ENCODE data around the gene TAF3. TPM values are rescaled to one million over a fixed set of nuclear protein-coding genes. Genes with fewer than 3 reads are reported as not detected.

The TAF3 gene
- total and polyA plus RNA-seq, 2 donors (not counting 1 experiment from before 2014, with no cell fraction given) = 7.0 to 20.1 TPM

DNA sequence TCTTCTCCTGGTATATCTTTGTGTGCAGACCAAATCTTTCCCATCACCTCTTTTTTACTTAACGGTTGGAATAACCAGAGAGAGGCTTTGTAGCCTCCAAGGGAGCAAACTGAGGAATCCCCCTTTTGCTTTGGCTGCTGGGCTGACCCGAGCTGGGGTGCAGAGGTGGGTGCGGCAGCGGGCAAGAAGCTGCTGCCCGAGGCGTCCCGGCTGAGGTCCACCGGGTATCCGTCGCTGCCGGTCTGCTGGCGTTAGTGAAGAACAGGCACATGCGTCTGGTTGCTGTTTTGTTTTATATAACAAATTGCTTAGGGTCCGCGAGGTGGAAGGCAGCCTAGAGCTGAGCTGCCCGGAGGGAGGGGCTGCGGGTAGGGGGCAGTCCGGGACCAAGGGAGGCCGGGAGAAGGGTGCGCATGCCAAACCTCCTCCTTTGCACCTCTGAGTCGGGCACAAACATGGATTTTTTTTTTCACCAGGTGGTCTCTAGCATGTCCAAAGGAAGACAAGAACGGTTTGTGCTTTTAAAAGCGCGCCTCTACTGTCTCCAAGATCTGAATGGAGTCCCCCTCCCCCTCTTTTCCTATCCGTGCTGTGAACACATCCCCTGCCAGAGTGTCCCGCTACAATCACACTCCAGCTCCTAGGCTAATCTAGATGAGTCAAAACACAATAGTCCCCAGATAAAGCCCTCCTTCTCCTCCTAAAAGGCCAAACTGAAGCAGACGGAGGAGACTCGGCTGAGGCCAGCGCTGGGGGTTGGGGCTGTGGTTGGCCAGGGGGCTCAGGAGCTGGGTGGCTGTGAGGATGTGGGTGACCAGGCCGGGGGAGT is 229.4 kb downstream of the TAF3 start:
- Histone ChIP-seq H3K9ac (ENCODE audit: low read length) (no peak overlapping the region), H4K20me1 (ENCODE audit: control insufficient read depth, insufficient read depth, low read length, poor library complexity, severe bottlenecking) (no peaks in the 10 kb centered on the region), H2AFZ (ENCODE audit: insufficient read depth, low read depth, low read length, poor library complexity, severe bottlenecking) (no peak overlapping the region), H3K36me3 (replicated peaks in 1 of 2; ENCODE audit: control extremely low read depth in 1 of 2, control insufficient read depth in 1 of 2, extremely low read depth in 1 of 2, insufficient read depth in 2 of 2, low read length in 1 of 2) (no peaks in the 10 kb centered on the region), H3K79me2 (ENCODE audit: control insufficient read depth, insufficient read depth, low read length) (no peaks in the 10 kb centered on the region), H3K27ac (ENCODE audit: low read length in 2 of 2) (no peak overlapping the region), H3K4me1 (ENCODE audit: control insufficient read depth in 2 of 2, insufficient read depth in 2 of 2, low read length in 2 of 2) (peaks cover 74 to 93% of the 10 kb centered on the region in 2 donors), H3K4me3 (ENCODE audit: control extremely low read depth in 1 of 5, extremely low read depth in 1 of 5, insufficient read depth in 1 of 5, low read depth in 2 of 5, low read length in 4 of 5) (no peak overlapping the region), H3K4me2 (replicated peaks; ENCODE audit: low read depth, low read length, poor library complexity, severe bottlenecking) (no peak overlapping the region), H3K9me3 (ENCODE audit: control extremely low read depth in 1 of 3, control insufficient read depth in 2 of 3, insufficient read depth in 1 of 3, low read length in 2 of 3) (peaks cover 0 to 82% (median 2%) of the 10 kb centered on the region in 3 donors), H3K27me3 (replicated peaks in 1 of 4; ENCODE audit: control extremely low read depth in 1 of 4, control insufficient read depth in 3 of 4, insufficient read depth in 4 of 4, low read length in 3 of 4) (peaks cover 0 to 98% (median 71%) of the 10 kb centered on the region in 4 experiments)
- TF ChIP-seq CTCF (IDR thresholded peaks at IDR 0.05) = no peak
- no peak for TF ChIP-seq EZH2 (IDR thresholded peaks at IDR 0.05; ENCODE audit: borderline replicate concordance, insufficient read depth, low read depth, low read length, poor library complexity, severe bottlenecking)
- intact Hi-C loops (cut with micrococcal nuclease) = no loop called here
- peaks cover 53% of the 10 kb centered on the region for H3K4me1 Mint-ChIP-seq
- no peak overlapping the region for H3K27ac Mint-ChIP-seq
- H3K4me3 Mint-ChIP-seq = no peak overlapping the region
- POLR2A ChIA-PET = no interaction called here
- peaks cover 70% of the 10 kb centered on the region for H3K27me3 Mint-ChIP-seq
- peaks cover 2% of the 10 kb centered on the region for H3K9me3 Mint-ChIP-seq (ENCODE audit: insufficient read depth)
- WGBS (ENCODE audit: insufficient coverage) = 18% methylated on average over 29 of the region's 30 CpGs
- ATAC-seq (ENCODE audit: low read depth) = no peak
- CTCF ChIA-PET = no interaction called here
- peak; percentile 27 for DNase-seq
